Progenitor cell of endocrine pancreas (in vitro differentiated cells): Measurements from ENCODE around the gene MRPL20. TPM values are rescaled to one million over a fixed set of nuclear protein-coding genes. Genes with fewer than 3 reads are reported as not detected.
A peak's percentile ranks its signal among the peaks of the same experiment; 100 is the strongest.

ENCODE experiments used
- DNase-seq: peaks from one replicate; pipeline ENCODE4 v3.0.0; 2021; ENCODE audit warnings: low spot score; ENCODE audit not compliant: unreplicated experiment
- H3K27ac Mint-ChIP-seq: 2 replicates; pipeline ENCODE4 v1.8.0; 2021; ENCODE audit warnings: mild to moderate bottlenecking, moderate library complexity, mixed read lengths
- H3K27me3 Mint-ChIP-seq: 2 replicates; pipeline ENCODE4 v1.8.0; 2021; ENCODE audit warnings: mixed read lengths
- H3K36me3 Mint-ChIP-seq: 2 replicates; pipeline ENCODE4 v1.8.0; 2022; ENCODE audit warnings: mixed read lengths; ENCODE audit not compliant: insufficient read depth
- H3K4me1 Mint-ChIP-seq: 2 replicates; pipeline ENCODE4 v1.8.0; 2021; ENCODE audit warnings: low read depth, mixed read lengths
- H3K4me3 Mint-ChIP-seq: 2 replicates; pipeline ENCODE4 v1.8.0; 2021; ENCODE audit warnings: low read depth, mild to moderate bottlenecking, moderate library complexity, mixed read lengths
- H3K9me3 Mint-ChIP-seq: 2 replicates; pipeline ENCODE4 v1.8.0; 2021; ENCODE audit warnings: low read depth, mixed read lengths
- CTCF ChIP-seq: fragments of 200-600 bp; sonication (generic); IDR thresholded peaks from one replicate; pipeline ENCODE4 v1.5.0; 2021; ENCODE audit warnings: antibody characterized with exemption, mild to moderate bottlenecking; ENCODE audit not compliant: unreplicated experiment
- total RNA-seq: library from RNA; stranded (reverse); gene quantifications from 2 replicates; pipeline ENCODE4 v1.2.1, GENCODE V29; 2021

MRPL20 gene
- total RNA-seq, 1 donor from 2014 or later: 109 TPM

- no peak overlapping the region for H3K4me3 Mint-ChIP-seq
- no peaks in the 10 kb centered on the region for H3K36me3 Mint-ChIP-seq
- no peak for TF ChIP-seq CTCF
- H3K4me1 Mint-ChIP-seq: peaks cover 14% of the 10 kb centered on the region
- no peaks in the 10 kb centered on the region for H3K9me3 Mint-ChIP-seq
- peak; percentile 7 for DNase-seq
- H3K27ac Mint-ChIP-seq: no peak overlapping the region
- H3K27me3 Mint-ChIP-seq: peaks cover 10% of the 10 kb centered on the region
These were observed 45.7 kb downstream of the MRPL20 start for GRCh38 chr1:1361233-1361981.

GRCh38 chr1:1360506-1361169 is 46.5 kb downstream of the MRPL20 start:
- peak; percentile 8 for DNase-seq
- no peaks in the 10 kb centered on the region for H3K36me3 Mint-ChIP-seq
- H3K9me3 Mint-ChIP-seq: no peaks in the 10 kb centered on the region
- TF ChIP-seq CTCF: no peak
- H3K27ac Mint-ChIP-seq: peak overlapping the region; percentile 50
- no peak overlapping the region for H3K4me3 Mint-ChIP-seq
- peaks cover 10% of the 10 kb centered on the region for H3K27me3 Mint-ChIP-seq
- peaks cover 14% of the 10 kb centered on the region for H3K4me1 Mint-ChIP-seq

GRCh38 chr1:1359664-1360468 is 47.2 kb downstream of the MRPL20 start:
- H3K27me3 Mint-ChIP-seq: peaks cover 10% of the 10 kb centered on the region
- H3K36me3 Mint-ChIP-seq: no peaks in the 10 kb centered on the region
- H3K9me3 Mint-ChIP-seq: no peaks in the 10 kb centered on the region
- no peak overlapping the region for H3K4me3 Mint-ChIP-seq
- peak overlapping the region; percentile 29 for H3K27ac Mint-ChIP-seq
- H3K4me1 Mint-ChIP-seq: peaks cover 14% of the 10 kb centered on the region
- TF ChIP-seq CTCF: no peak
- peak; percentile 9 for DNase-seq

GRCh38 chr1:1359308-1359663 is 47.8 kb downstream of the MRPL20 start:
- peak overlapping the region; percentile 16 for H3K27ac Mint-ChIP-seq

More at GRCh38 chr1:1359308-1359663, 47.8 kb downstream of the MRPL20 start:
- peaks cover 15% of the 10 kb centered on the region for H3K4me1 Mint-ChIP-seq
- H3K9me3 Mint-ChIP-seq: no peaks in the 10 kb centered on the region
- TF ChIP-seq CTCF: no peak
- peak; percentile 8 for DNase-seq
- H3K4me3 Mint-ChIP-seq: no peak overlapping the region
- peaks cover 10% of the 10 kb centered on the region for H3K27me3 Mint-ChIP-seq
- H3K36me3 Mint-ChIP-seq: no peaks in the 10 kb centered on the region
